Measurements from ENCODE around the gene GALNTL6.

- TF ChIP-seq, protein P1, sequence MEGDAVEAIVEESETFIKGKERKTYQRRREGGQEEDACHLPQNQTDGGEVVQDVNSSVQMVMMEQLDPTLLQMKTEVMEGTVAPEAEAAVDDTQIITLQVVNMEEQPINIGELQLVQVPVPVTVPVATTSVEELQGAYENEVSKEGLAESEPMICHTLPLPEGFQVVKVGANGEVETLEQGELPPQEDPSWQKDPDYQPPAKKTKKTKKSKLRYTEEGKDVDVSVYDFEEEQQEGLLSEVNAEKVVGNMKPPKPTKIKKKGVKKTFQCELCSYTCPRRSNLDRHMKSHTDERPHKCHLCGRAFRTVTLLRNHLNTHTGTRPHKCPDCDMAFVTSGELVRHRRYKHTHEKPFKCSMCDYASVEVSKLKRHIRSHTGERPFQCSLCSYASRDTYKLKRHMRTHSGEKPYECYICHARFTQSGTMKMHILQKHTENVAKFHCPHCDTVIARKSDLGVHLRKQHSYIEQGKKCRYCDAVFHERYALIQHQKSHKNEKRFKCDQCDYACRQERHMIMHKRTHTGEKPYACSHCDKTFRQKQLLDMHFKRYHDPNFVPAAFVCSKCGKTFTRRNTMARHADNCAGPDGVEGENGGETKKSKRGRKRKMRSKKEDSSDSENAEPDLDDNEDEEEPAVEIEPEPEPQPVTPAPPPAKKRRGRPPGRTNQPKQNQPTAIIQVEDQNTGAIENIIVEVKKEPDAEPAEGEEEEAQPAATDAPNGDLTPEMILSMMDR (conservative IDR thresholded peaks at IDR 0.05), result no peak
- no peak for TF ChIP-seq EZH2 (IDR thresholded peaks at IDR 0.05; ENCODE audit: low read depth)
These were observed 180.0 kb downstream of the GALNTL6 start for GRCh38 chr4:171993247-171993646.
